CD14-positive monocyte (primary cell): ENCODE data around the gene GALNTL6. TPM values are rescaled to one million over a fixed set of nuclear protein-coding genes. Genes with fewer than 3 reads are reported as not detected.

Experiments used
- DNase-seq, 3 donors: peaks; one replicate each; pipeline ENCODE4 v3.0.0-alpha.2; 2011 to 2022
- H2AFZ ChIP-seq: 2 replicates; pipeline ENCODE4 v1.6.0; 2012; ENCODE audit warnings: mild to moderate bottlenecking, low read depth, low read length, inconsistent platforms; ENCODE audit not compliant: insufficient read depth, poor library complexity, severe bottlenecking
- H3K27ac ChIP-seq, 2 donors: 1 replicate in 1 of 2; 2 replicates in 1 of 2; pipeline ENCODE4 v1.5.1; 2012 to 2013; ENCODE audit warnings: low read length in 2 of 2, control low read depth in 1 of 2, inconsistent platforms in 1 of 2, low read depth in 1 of 2, mild to moderate bottlenecking in 1 of 2
- H3K27me3 ChIP-seq, 2 donors: one replicate each; pipeline versions ENCODE4 v1.6.0 to v1.6.1; 2011 to 2013; ENCODE audit warnings: low read length in 2 of 2; ENCODE audit not compliant: control insufficient read depth in 2 of 2, insufficient read depth in 2 of 2
- H3K36me3 ChIP-seq, 2 donors: replicated peaks in 1 of 2; 1 replicate in 1 of 2; 2 replicates in 1 of 2; pipeline versions ENCODE4 v1.5.1 to v1.6.1; 2012 to 2013; ENCODE audit warnings: low read length in 2 of 2, control low read depth in 1 of 2, inconsistent platforms in 1 of 2, mild to moderate bottlenecking in 1 of 2; ENCODE audit not compliant: insufficient read depth in 2 of 2, control insufficient read depth in 1 of 2
- H3K4me1 ChIP-seq, 2 donors: 1 replicate in 1 of 2; 2 replicates in 1 of 2; pipeline versions ENCODE4 v1.5.1 to v1.6.1; 2012 to 2013; ENCODE audit warnings: low read length in 2 of 2, control low read depth in 1 of 2, inconsistent platforms in 1 of 2, mild to moderate bottlenecking in 1 of 2, moderate library complexity in 1 of 2; ENCODE audit not compliant: insufficient read depth in 2 of 2, control insufficient read depth in 1 of 2
- H3K4me2 ChIP-seq: replicated peaks from 2 replicates; pipeline ENCODE3; 2012; ENCODE audit warnings: low read length, moderate library complexity, mild to moderate bottlenecking; ENCODE audit not compliant: poor library complexity, severe bottlenecking; ENCODE audit errors: extremely low read depth
- H3K4me3 ChIP-seq, 3 experiments: fragments of 200-600 bp in 1 of 3; sonication (generic) in 1 of 3; replicated peaks in 1 of 3; 1 replicate in 2 of 3; 2 replicates in 1 of 3; pipeline ENCODE4 v1.5.1; 2011 to 2013; ENCODE audit warnings: low read length in 3 of 3, mild to moderate bottlenecking in 3 of 3, control low read depth in 2 of 3, low read depth in 2 of 3, inconsistent platforms in 1 of 3, moderate library complexity in 1 of 3
- H3K79me2 ChIP-seq: 2 replicates; pipeline ENCODE4 v1.6.0; 2012; ENCODE audit warnings: mild to moderate bottlenecking, control low read depth, inconsistent platforms, low read length, moderate library complexity; ENCODE audit not compliant: insufficient read depth
- H3K9ac ChIP-seq: 2 replicates; pipeline ENCODE4 v1.6.0; 2017; ENCODE audit warnings: low read length, mild to moderate bottlenecking; ENCODE audit not compliant: insufficient read depth, poor library complexity, severe bottlenecking
- H3K9me3 ChIP-seq, 2 donors: replicated peaks in 1 of 2; 1 replicate in 1 of 2; 2 replicates in 1 of 2; pipeline versions ENCODE4 v1.5.1 to v1.6.1; 2012 to 2013; ENCODE audit warnings: low read length in 2 of 2, control low read depth in 1 of 2; ENCODE audit not compliant: control insufficient read depth in 1 of 2, insufficient read depth in 1 of 2
- H4K20me1 ChIP-seq: 2 replicates; pipeline ENCODE4 v1.6.0; 2012; ENCODE audit warnings: mild to moderate bottlenecking, low read length, control low read depth, moderate library complexity; ENCODE audit not compliant: insufficient read depth
- H3K27ac Mint-ChIP-seq, 7 donors: one replicate each; pipeline ENCODE4 v1.8.0; 2020; ENCODE audit warnings: mild to moderate bottlenecking in 7 of 7, mixed read lengths in 7 of 7, moderate library complexity in 6 of 7, inconsistent platforms in 2 of 7
- H3K27me3 Mint-ChIP-seq, 3 donors: one replicate each; pipeline ENCODE4 v1.8.0; 2021 to 2022; ENCODE audit warnings: low read depth in 3 of 3, mild to moderate bottlenecking in 3 of 3, mixed read lengths in 3 of 3, moderate library complexity in 3 of 3, inconsistent platforms in 1 of 3
- H3K36me3 Mint-ChIP-seq, 2 donors: one replicate each; pipeline ENCODE4 v1.8.0; 2020; ENCODE audit warnings: mixed read lengths in 2 of 2, inconsistent platforms in 1 of 2, mild to moderate bottlenecking in 1 of 2
- H3K4me1 Mint-ChIP-seq: one replicate; pipeline ENCODE4 v1.8.0; 2020; ENCODE audit warnings: mild to moderate bottlenecking, mixed read lengths
- H3K4me3 Mint-ChIP-seq, 2 donors: one replicate each; pipeline ENCODE4 v1.8.0; 2020; ENCODE audit warnings: mild to moderate bottlenecking in 2 of 2, mixed read lengths in 2 of 2, moderate library complexity in 1 of 2
- H3K9me3 Mint-ChIP-seq, 7 donors: one replicate each; pipeline ENCODE4 v1.8.0; 2020 to 2022; ENCODE audit warnings: mixed read lengths in 7 of 7, mild to moderate bottlenecking in 6 of 7, moderate library complexity in 6 of 7, inconsistent platforms in 2 of 7
- WGBS: methylation state at CpG from one replicate; pipeline ENCODE4 v1.1.5; 2013; ENCODE audit warnings: missing lambda C conversion rate; ENCODE audit not compliant: insufficient coverage; 5-methylcytosine and 5-hydroxymethylcytosine counted together
- intact Hi-C, 2 donors: fragments of 100-400 bp; cut with micrococcal nuclease; formaldehyde crosslinking; loops; one replicate each; pipeline versions ENCODE4 v1.15.0 to v1.15.1; 2023
- polyA plus RNA-seq, 3 donors: library from polyadenylated mRNA; depleted of rRNA in 1 of 3; unstranded in 2 of 3; stranded (reverse) in 1 of 3; fragments of 300-500 nt in 2 of 3; fragments of >200 nt in 1 of 3; fragmentation: Illumina TruSeq in 2 of 3; gene quantifications; 1 replicate in 2 of 3; 2 replicates in 1 of 3; pipeline ENCODE4 v1.2.3, GENCODE V29; 2012 to 2021
- TF ChIP-seq, protein P1 (sequence below): fragments of 200-600 bp; IDR thresholded peaks from one replicate; pipeline ENCODE4 v1.8.0; 2022; ENCODE audit warnings: antibody characterized with exemption, mild to moderate bottlenecking

Gene GALNTL6
- polyA plus RNA-seq, 3 donors, result 0.05 TPM; not detected in 2

- H2AFZ ChIP-seq, result no peak overlapping the region
- peaks cover 0 to 2% of the 10 kb centered on the region in 2 donors for H3K9me3 ChIP-seq
- Mint-ChIP-seq H3K27ac (no peak overlapping the region), H3K9me3 (peaks cover 0 to 7% (median 0%) of the 10 kb centered on the region in 7 donors), H3K27me3 (peaks cover 0 to 2% (median 0%) of the 10 kb centered on the region in 3 donors), H3K4me1 (no peaks in the 10 kb centered on the region), H3K4me3 (no peak overlapping the region), H3K36me3 (no peaks in the 10 kb centered on the region)
- no peak overlapping the region for H3K4me3 ChIP-seq
- no peaks in the 10 kb centered on the region for H3K79me2 ChIP-seq
- H3K9ac ChIP-seq, result no peak overlapping the region
- intact Hi-C loops, result no loop called here
- H4K20me1 ChIP-seq, result no peaks in the 10 kb centered on the region
- no peak for DNase-seq
- no peaks in the 10 kb centered on the region for H3K36me3 ChIP-seq
- H3K4me2 ChIP-seq, result no peak overlapping the region
- TF ChIP-seq, protein P1, sequence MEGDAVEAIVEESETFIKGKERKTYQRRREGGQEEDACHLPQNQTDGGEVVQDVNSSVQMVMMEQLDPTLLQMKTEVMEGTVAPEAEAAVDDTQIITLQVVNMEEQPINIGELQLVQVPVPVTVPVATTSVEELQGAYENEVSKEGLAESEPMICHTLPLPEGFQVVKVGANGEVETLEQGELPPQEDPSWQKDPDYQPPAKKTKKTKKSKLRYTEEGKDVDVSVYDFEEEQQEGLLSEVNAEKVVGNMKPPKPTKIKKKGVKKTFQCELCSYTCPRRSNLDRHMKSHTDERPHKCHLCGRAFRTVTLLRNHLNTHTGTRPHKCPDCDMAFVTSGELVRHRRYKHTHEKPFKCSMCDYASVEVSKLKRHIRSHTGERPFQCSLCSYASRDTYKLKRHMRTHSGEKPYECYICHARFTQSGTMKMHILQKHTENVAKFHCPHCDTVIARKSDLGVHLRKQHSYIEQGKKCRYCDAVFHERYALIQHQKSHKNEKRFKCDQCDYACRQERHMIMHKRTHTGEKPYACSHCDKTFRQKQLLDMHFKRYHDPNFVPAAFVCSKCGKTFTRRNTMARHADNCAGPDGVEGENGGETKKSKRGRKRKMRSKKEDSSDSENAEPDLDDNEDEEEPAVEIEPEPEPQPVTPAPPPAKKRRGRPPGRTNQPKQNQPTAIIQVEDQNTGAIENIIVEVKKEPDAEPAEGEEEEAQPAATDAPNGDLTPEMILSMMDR, result no peak
- H3K4me1 ChIP-seq, result no peaks in the 10 kb centered on the region
- H3K27me3 ChIP-seq, result no peaks in the 10 kb centered on the region
- WGBS, result 93% methylated on average over 3 of the region's 3 CpGs
- no peak overlapping the region for H3K27ac ChIP-seq
Measured at GRCh38 chr4:172630280-172630679, 817.1 kb downstream of the GALNTL6 start.

DNA sequence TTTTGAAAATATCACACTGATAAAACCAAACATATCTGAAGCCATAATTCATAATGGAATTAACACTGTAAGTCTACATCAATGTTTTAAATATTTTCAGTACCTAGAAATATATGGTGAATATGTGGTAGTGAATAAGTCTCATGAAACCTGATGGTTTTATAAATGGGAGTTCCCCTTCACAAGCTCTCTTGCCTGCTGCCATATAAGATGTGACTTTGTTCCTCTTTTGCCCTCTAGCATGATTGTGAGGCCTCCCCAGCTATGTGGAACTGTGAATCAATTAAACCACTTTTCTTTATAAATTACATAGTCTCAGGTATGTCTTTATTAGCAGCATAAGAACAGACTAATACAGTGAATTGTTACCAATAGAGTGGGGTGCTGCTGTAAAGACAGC, 818.6 kb downstream of the GALNTL6 start:
- Histone ChIP-seq H3K9me3 (peaks cover 0 to 2% of the 10 kb centered on the region in 2 donors), H3K4me3 (no peak overlapping the region), H3K79me2 (no peaks in the 10 kb centered on the region), H4K20me1 (no peaks in the 10 kb centered on the region), H3K4me1 (no peaks in the 10 kb centered on the region), H2AFZ (no peak overlapping the region), H3K9ac (no peak overlapping the region), H3K4me2 (no peak overlapping the region), H3K27me3 (no peaks in the 10 kb centered on the region), H3K27ac (no peak overlapping the region), H3K36me3 (no peaks in the 10 kb centered on the region)
- Mint-ChIP-seq H3K27me3 (peaks cover 0 to 5% (median 1%) of the 10 kb centered on the region in 3 donors), H3K4me1 (no peaks in the 10 kb centered on the region), H3K27ac (no peak overlapping the region), H3K4me3 (no peak overlapping the region), H3K36me3 (no peaks in the 10 kb centered on the region), H3K9me3 (peaks cover 0 to 7% (median 1%) of the 10 kb centered on the region in 7 donors)
- intact Hi-C loops, result no loop called here
- TF ChIP-seq, protein P1, result no peak
- no peak for DNase-seq
